A673 (cell line): ENCODE measurements around the gene CREB5. TPM values are rescaled to one million over a fixed set of nuclear protein-coding genes. Genes with fewer than 3 reads are reported as not detected.

ENCODE experiments used
- BruUV-seq: library from RNA; stranded (reverse); fragments of 400-500 nt; replicated peaks from 2 replicates; lab custom pipeline; 2021; lab: Mats Ljungman, UMichigan
- CTCF ChIA-PET: fragments of 300-600 bp; sonication (Branson Sonifier 250); formaldehyde crosslinking; loops from one replicate; lab custom pipeline; 2022; ENCODE audit warnings: antibody characterized with exemption; lab: Charles Lee
- POLR2A ChIA-PET: fragments of 300-600 bp; sonication (Branson Sonifier 250); formaldehyde crosslinking; loops from one replicate; lab custom pipeline; 2022; ENCODE audit warnings: antibody characterized with exemption; ENCODE audit not compliant: low non-redundant PET; lab: Charles Lee
- DNase-seq: peaks from one replicate; pipeline ENCODE4 v3.0.0-alpha.2; 2015; ENCODE audit warnings: low spot score
- H3K27ac ChIP-seq: fragments of 200-600 bp; sonication (generic); 2 replicates; pipeline ENCODE4 v1.5.1; 2016; ENCODE audit warnings: mixed run types, low read depth, mild to moderate bottlenecking, mixed read lengths, antibody characterized with exemption, low read length; ENCODE audit not compliant: poor library complexity, severe bottlenecking
- H3K27me3 ChIP-seq: fragments of 200-600 bp; sonication (generic); replicated peaks from 2 replicates; pipeline ENCODE4 v1.6.1; 2017; ENCODE audit warnings: mixed run types, low read depth, mild to moderate bottlenecking, mixed read lengths, antibody characterized with exemption, low read length; ENCODE audit not compliant: insufficient read depth, poor library complexity
- H3K36me3 ChIP-seq: fragments of 200-600 bp; sonication (generic); 2 replicates; pipeline ENCODE4 v1.6.1; 2016; ENCODE audit warnings: mixed run types, mild to moderate bottlenecking, mixed read lengths, antibody characterized with exemption, low read length; ENCODE audit not compliant: insufficient read depth, poor library complexity, severe bottlenecking
- H3K4me1 ChIP-seq: fragments of 200-600 bp; sonication (generic); 2 replicates; pipeline ENCODE4 v1.6.1; 2017; ENCODE audit warnings: mixed run types, mild to moderate bottlenecking, mixed read lengths, antibody characterized with exemption, low read length; ENCODE audit not compliant: insufficient read depth, poor library complexity, severe bottlenecking
- H3K4me3 ChIP-seq: fragments of 200-600 bp; sonication (generic); 2 replicates; pipeline ENCODE4 v1.5.1; 2016; ENCODE audit warnings: low read depth, mixed run types, mild to moderate bottlenecking, mixed read lengths, low read length; ENCODE audit not compliant: poor library complexity, severe bottlenecking
- H3K9me3 ChIP-seq: fragments of 200-600 bp; sonication (generic); 2 replicates; pipeline ENCODE4 v1.6.1; 2016; ENCODE audit warnings: mixed run types, low read depth, mild to moderate bottlenecking, mixed read lengths, antibody characterized with exemption, low read length; ENCODE audit not compliant: poor library complexity, severe bottlenecking
- CTCF ChIP-seq: fragments of 300-800, 200-600 bp; sonication (generic); conservative IDR thresholded peaks from 2 replicates; pipeline ENCODE4 v1.5.1; 2017; ENCODE audit warnings: low read depth, mild to moderate bottlenecking, antibody characterized with exemption, low read length, moderate library complexity, mixed read lengths
- EZH2 ChIP-seq: fragments of 200-600 bp; sonication (generic); IDR thresholded peaks from 2 replicates; pipeline ENCODE4 v1.6.1; 2017; ENCODE audit warnings: borderline replicate concordance, low read depth, mild to moderate bottlenecking, mixed read lengths, antibody characterized with exemption, low read length; ENCODE audit not compliant: poor library complexity, severe bottlenecking
- intact Hi-C: fragments of 100-400 bp; cut with micrococcal nuclease; formaldehyde crosslinking; loops from one replicate; pipeline ENCODE4 v1.10.0; 2022; ENCODE audit not compliant: unreplicated experiment
- total RNA-seq: library from RNA; stranded (reverse); gene quantifications from 2 replicates; pipeline ENCODE4 v1.2.3, GENCODE V29; 2021

CREB5 gene
- total RNA-seq, 1 experiment from 2014 or later = 10.3 TPM

- no peak for TF ChIP-seq EZH2
- TF ChIP-seq CTCF = no peak
- Histone ChIP-seq H3K4me1 (no peaks in the 10 kb centered on the region), H3K4me3 (no peak overlapping the region), H3K27ac (no peak overlapping the region), H3K27me3 (peaks cover 5% of the 10 kb centered on the region), H3K9me3 (no peaks in the 10 kb centered on the region), H3K36me3 (no peaks in the 10 kb centered on the region)
- no peak for DNase-seq
- BruUV-seq = no TSS peak
- intact Hi-C loops = no loop called here
- CTCF ChIA-PET = no interaction called here
- POLR2A ChIA-PET = no interaction called here
These were observed 230.9 kb downstream of the CREB5 start for GRCh38 chr7:28643188-28643569.

DNA sequence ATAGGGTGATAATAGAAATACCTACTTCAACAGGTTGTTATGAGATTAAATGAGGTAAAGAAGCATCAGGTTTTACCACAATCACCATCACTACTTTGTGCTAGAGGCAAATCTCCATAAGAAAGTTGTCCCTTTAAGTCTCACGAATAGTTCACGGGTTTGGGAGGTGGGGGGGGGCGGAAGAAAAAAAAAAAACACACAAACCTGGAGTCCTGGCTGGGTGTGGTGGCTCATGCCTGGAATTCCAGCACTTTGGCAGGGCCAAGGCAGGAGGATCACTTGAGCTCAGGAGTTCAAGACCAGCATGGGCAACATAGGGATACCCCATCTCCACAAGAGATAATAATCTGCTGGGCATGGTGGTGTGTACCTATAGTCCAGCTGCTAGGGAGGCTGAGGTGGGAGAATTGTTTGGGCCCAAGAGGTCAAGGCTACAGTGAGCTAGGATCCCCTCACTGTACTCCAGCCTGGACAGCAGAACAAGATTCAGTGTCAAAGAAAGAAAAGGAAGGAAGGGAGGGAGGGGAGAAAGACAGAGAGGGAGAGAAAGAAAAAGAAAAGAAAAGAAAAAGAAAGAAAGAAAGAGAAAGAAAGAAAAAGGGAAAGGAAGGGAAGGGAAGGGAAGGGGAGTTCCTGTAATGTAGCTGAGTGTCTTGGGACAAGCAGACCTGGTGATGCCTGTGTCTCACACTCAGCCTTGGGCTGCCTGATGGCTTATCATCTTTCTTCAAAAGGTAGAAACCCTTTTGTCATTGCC is 231.4 kb downstream of the CREB5 start:
- POLR2A ChIA-PET = no interaction called here
- TF ChIP-seq EZH2 (no peak), CTCF (no peak)
- CTCF ChIA-PET = no interaction called here
- Histone ChIP-seq H3K27ac (no peak overlapping the region), H3K36me3 (no peaks in the 10 kb centered on the region), H3K9me3 (no peaks in the 10 kb centered on the region), H3K27me3 (peaks cover 2% of the 10 kb centered on the region), H3K4me3 (no peak overlapping the region), H3K4me1 (no peaks in the 10 kb centered on the region)
- BruUV-seq = no TSS peak
- intact Hi-C loops = no loop called here
- no peak for DNase-seq

GRCh38 chr7:28645866-28646265 is 233.5 kb downstream of the CREB5 start:
- intact Hi-C loops = no loop called here
- Histone ChIP-seq H3K4me1 (no peaks in the 10 kb centered on the region), H3K9me3 (no peaks in the 10 kb centered on the region), H3K4me3 (no peak overlapping the region), H3K27ac (no peak overlapping the region), H3K27me3 (no peaks in the 10 kb centered on the region), H3K36me3 (no peaks in the 10 kb centered on the region)
- POLR2A ChIA-PET = no interaction called here
- BruUV-seq = no TSS peak
- no peak for TF ChIP-seq EZH2
- TF ChIP-seq CTCF = no peak
- CTCF ChIA-PET = no interaction called here
- no peak for DNase-seq
